Ascending aorta (tissue), 2 donors: ENCODE data around the gene PREX1. TPM values are rescaled to one million over a fixed set of nuclear protein-coding genes. Genes with fewer than 3 reads are reported as not detected.
A peak's percentile ranks its signal among the peaks of the same experiment; 100 is the strongest.

ENCODE experiments used
- DNase-seq, 2 donors: peaks; one replicate each; pipeline ENCODE4 v3.0.0-alpha.2; 2019; ENCODE audit warnings: low spot score in 2 of 2
- H3K27ac ChIP-seq, 2 donors: fragments of 200-600 bp; sonication (generic); one replicate each; pipeline ENCODE4 v1.5.1; 2016 to 2017; ENCODE audit warnings: mild to moderate bottlenecking in 1 of 2
- H3K27me3 ChIP-seq: fragments of 200-600 bp; sonication (generic); one replicate; pipeline ENCODE4 v1.5.1; 2017
- H3K36me3 ChIP-seq, 2 donors: fragments of 200-600 bp; sonication (generic); one replicate each; pipeline ENCODE4 v1.5.1; 2016
- H3K4me1 ChIP-seq, 2 donors: fragments of 200-600 bp; sonication (generic); one replicate each; pipeline ENCODE4 v1.5.1; 2016 to 2017; ENCODE audit warnings: mild to moderate bottlenecking in 1 of 2
- H3K4me3 ChIP-seq, 2 donors: fragments of 200-600 bp; sonication (generic); one replicate each; pipeline ENCODE4 v1.5.1; 2016 to 2017; ENCODE audit warnings: mild to moderate bottlenecking in 1 of 2
- H3K9me3 ChIP-seq, 2 donors: fragments of 200-600 bp; sonication (generic); one replicate each; pipeline ENCODE4 v1.5.1; 2016
- intact Hi-C: fragments of 100-400 bp; cut with DNase I; formaldehyde crosslinking; loops from one replicate; pipeline ENCODE4 v1.15.1; 2023
- total RNA-seq: library from RNA; depleted of rRNA; stranded (reverse); fragments of >200 nt; gene quantifications from one replicate; pipeline ENCODE4 v1.1.0, GENCODE V29; 2016
- TF ChIP-seq, protein P1 (sequence below), 3 experiments: fragments of 200-600 bp in 2 of 3; fragments of 450-650 bp in 1 of 3; sonication (generic) in 2 of 3; IDR thresholded peaks; one replicate each; pipeline ENCODE4 v1.5.1; 2016 to 2019; ENCODE audit warnings: antibody characterized with exemption in 3 of 3, mild to moderate bottlenecking in 1 of 3, moderate library complexity in 1 of 3

Gene PREX1
- total RNA-seq, 1 donor from 2014 or later = 75.4 TPM

DNA sequence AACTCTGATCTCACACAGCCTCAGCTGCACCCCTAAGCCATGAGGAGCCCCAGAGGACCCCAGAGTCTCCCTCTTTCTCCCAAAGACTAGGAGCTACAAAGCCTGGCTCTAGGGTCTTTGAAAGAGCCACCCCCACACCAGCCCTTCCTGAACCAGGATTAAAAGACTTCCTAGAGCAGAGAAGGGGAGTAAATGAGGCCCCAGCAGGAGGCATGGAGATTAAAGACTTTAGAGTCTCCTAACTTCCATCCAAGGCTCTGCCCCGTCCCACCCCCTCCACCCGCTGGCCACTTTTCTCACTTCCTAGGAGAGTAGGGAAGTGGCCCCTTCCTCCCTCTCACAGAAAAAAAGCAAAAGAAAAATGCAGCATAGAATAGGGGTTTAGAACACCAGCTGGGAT, 1.7 kb downstream of the PREX1 start:
- peaks cover 5 to 25% of the 10 kb centered on the region in 2 donors for H3K4me1 ChIP-seq
- intact Hi-C loops = loop anchor here (2.0 to 10.0 kb wide), 4 partner anchors 76 to 1041 kb away; partner anchors contain the start of genes ARFGEF2 and SULF2
- no peaks in the 10 kb centered on the region for H3K27me3 ChIP-seq
- TF ChIP-seq, protein P1, sequence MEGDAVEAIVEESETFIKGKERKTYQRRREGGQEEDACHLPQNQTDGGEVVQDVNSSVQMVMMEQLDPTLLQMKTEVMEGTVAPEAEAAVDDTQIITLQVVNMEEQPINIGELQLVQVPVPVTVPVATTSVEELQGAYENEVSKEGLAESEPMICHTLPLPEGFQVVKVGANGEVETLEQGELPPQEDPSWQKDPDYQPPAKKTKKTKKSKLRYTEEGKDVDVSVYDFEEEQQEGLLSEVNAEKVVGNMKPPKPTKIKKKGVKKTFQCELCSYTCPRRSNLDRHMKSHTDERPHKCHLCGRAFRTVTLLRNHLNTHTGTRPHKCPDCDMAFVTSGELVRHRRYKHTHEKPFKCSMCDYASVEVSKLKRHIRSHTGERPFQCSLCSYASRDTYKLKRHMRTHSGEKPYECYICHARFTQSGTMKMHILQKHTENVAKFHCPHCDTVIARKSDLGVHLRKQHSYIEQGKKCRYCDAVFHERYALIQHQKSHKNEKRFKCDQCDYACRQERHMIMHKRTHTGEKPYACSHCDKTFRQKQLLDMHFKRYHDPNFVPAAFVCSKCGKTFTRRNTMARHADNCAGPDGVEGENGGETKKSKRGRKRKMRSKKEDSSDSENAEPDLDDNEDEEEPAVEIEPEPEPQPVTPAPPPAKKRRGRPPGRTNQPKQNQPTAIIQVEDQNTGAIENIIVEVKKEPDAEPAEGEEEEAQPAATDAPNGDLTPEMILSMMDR (IDR thresholded peaks at IDR 0.05) = no peak
- peak overlapping the region; percentile 82 to 88 for H3K4me3 ChIP-seq
- DNase-seq = no peak
- no peaks in the 10 kb centered on the region for H3K36me3 ChIP-seq
- no peaks in the 10 kb centered on the region for H3K9me3 ChIP-seq
- peak overlapping the region; percentile 73 to 75 for H3K27ac ChIP-seq

DNA sequence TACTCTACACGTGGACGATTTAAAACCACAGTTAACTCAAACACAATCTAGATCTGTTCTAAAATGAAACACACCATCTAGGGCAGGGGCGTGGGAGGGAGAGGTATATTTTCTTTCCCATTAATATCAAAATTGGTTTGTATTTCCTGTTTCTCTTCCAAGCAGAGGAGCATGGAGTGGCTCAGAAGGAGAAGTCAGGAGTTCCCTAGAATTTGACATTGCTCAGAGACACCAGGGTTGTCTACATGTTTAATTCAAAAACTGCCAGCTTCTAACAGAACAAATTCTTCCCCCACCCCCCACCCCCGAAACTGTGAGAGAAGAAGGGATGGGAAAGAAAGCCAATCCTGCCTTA, 2.3 kb downstream of the PREX1 start:
- Histone ChIP-seq H3K9me3 (no peaks in the 10 kb centered on the region), H3K36me3 (no peaks in the 10 kb centered on the region), H3K27ac (peak overlapping the region; percentile 74 to 75), H3K27me3 (no peaks in the 10 kb centered on the region), H3K4me3 (peak overlapping the region; percentile 82 to 88), H3K4me1 (peaks cover 5 to 25% of the 10 kb centered on the region in 2 donors)
- DNase-seq = no peak
- TF ChIP-seq, protein P1 (IDR thresholded peaks at IDR 0.05) = no peak
- intact Hi-C loops = loop anchor here (5.0 to 10.0 kb wide), 3 partner anchors 77 to 1041 kb away; partner anchors contain the start of genes ARFGEF2 and SULF2

DNA sequence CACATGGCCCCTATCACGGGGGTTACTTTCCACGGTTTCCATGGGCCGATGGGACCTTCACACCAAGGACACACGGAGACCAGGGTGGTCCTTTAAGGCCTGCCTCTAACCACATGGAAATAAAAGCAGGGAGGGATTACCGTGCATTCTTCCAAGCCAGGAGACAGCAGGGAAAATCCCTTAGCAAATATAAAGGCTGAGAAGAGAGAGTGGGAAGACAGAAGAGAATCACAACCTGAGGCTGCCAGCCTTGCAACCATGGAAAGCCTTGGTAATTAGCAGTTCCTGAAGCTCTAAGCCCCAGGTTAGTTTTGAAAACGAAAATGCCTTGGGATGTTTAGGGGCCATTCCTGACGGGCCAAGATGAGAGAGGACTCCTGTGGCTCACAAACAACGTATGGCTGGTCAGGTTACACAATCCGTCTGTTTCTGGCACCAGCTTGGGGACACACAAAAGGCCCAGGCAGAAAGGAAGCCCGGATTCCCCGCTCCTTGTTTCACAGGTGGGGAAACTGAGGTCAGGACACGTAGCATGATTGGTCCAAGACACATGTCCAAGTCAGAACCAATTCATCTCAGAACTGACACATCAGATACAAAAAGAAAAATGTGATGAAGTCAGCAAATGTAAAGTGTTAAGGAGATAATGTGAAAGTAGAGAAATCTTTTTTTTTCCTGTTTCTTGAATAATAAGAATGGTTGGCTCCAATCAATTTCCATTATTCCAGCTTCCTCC, 2.8 kb downstream of the PREX1 start:
- H3K4me1 ChIP-seq = peaks cover 9 to 28% of the 10 kb centered on the region in 2 donors
- intact Hi-C loops = loop anchor here (5.0 to 10.0 kb wide), 3 partner anchors 77 to 1040 kb away; partner anchors contain the start of genes ARFGEF2 and SULF2

DNA sequence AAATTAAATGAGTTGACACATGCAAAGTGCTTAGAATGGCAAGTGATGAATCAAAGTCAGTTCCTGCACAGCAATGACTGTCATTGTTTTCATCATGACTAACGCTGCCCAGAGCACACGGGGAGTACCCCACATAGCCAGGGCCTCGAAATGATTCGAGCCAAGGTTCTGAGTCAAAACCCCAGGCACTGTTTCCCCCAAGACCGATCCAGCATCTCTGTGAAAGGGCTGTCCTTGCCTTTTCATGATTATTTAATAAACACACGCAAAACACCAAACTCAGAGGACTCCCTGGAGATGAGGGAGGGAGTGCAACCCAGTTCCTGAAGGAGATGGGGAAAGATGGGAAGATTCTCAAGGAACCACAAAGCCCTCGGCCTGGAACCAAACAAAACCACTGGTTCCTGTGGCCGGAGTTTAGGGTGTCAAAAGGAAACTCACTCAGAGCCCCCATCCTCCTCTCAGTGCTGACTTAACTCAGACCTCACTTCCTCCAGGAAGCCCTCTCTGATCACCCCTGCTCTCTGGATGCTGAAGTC, 3.8 kb downstream of the PREX1 start:
- intact Hi-C loops = loop anchor here (10.0 kb wide), 1 partner anchor 1039 kb away; the partner anchor contains the start of gene SULF2
- Histone ChIP-seq H3K27me3 (no peaks in the 10 kb centered on the region), H3K4me3 (no peak overlapping the region), H3K27ac (peak overlapping the region; percentile 74 to 75), H3K9me3 (no peaks in the 10 kb centered on the region), H3K36me3 (no peaks in the 10 kb centered on the region), H3K4me1 (peaks cover 9 to 28% of the 10 kb centered on the region in 2 donors)
- peak in 1 of 2 donors; percentile 20 for DNase-seq
- TF ChIP-seq, protein P1 (IDR thresholded peaks at IDR 0.05) = no peak

More for the DNA sequence above, 2.8 kb downstream of the PREX1 start:
- no peaks in the 10 kb centered on the region for H3K36me3 ChIP-seq
- TF ChIP-seq, protein P1 (IDR thresholded peaks at IDR 0.05) = no peak
- H3K27ac ChIP-seq = peak overlapping the region; percentile 74 to 75
- no peak for DNase-seq
- H3K9me3 ChIP-seq = no peaks in the 10 kb centered on the region
- no peaks in the 10 kb centered on the region for H3K27me3 ChIP-seq
- peak overlapping the region; percentile 2 to 88 for H3K4me3 ChIP-seq

DNA sequence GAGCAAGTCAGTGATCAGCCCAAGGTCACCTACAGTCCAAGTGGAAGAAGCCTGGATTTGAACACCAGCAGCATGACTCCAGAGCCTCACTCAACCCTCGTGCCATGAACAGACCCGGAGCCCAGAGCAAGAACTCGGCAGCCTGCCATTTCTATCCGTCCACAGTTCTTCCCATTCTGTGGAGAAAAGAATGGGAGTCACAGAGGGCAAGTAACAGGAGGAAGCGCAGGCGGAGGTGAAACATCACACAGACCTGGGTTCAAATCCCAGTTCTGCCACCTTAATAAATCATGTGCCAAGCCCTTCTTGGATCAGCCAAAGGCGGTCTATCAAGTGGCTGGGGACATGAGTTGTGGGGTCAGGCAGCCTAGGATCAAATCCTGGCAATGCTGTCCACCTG, 4.3 kb downstream of the PREX1 start:
- H3K27ac ChIP-seq = peak overlapping the region; percentile 67 to 74
- H3K36me3 ChIP-seq = no peaks in the 10 kb centered on the region
- peak overlapping the region in 1 of 2 donors; percentile 14 for H3K4me3 ChIP-seq
- H3K9me3 ChIP-seq = no peaks in the 10 kb centered on the region
- H3K4me1 ChIP-seq = peaks cover 9 to 28% of the 10 kb centered on the region in 2 donors
- TF ChIP-seq, protein P1 (IDR thresholded peaks at IDR 0.05) = no peak
- H3K27me3 ChIP-seq = no peaks in the 10 kb centered on the region
- no peak for DNase-seq
- intact Hi-C loops = loop anchor here (10.0 kb wide), 1 partner anchor 1039 kb away; the partner anchor contains the start of gene SULF2
